ENCODE data around the gene THEMIS.

GRCh38 chr6:127897484-127897883 is 3.4 kb downstream of the THEMIS start:
- TF ChIP-seq MAX (CRISPR knock-in tag; IDR thresholded peaks at IDR 0.05) (no peak), NR2C2 (CRISPR knock-in tag; IDR thresholded peaks at IDR 0.05) (no peak), CBFB (CRISPR knock-in tag; IDR thresholded peaks at IDR 0.05; ENCODE audit: low read depth) (no peak)
- TF ChIP-seq, protein P1, sequence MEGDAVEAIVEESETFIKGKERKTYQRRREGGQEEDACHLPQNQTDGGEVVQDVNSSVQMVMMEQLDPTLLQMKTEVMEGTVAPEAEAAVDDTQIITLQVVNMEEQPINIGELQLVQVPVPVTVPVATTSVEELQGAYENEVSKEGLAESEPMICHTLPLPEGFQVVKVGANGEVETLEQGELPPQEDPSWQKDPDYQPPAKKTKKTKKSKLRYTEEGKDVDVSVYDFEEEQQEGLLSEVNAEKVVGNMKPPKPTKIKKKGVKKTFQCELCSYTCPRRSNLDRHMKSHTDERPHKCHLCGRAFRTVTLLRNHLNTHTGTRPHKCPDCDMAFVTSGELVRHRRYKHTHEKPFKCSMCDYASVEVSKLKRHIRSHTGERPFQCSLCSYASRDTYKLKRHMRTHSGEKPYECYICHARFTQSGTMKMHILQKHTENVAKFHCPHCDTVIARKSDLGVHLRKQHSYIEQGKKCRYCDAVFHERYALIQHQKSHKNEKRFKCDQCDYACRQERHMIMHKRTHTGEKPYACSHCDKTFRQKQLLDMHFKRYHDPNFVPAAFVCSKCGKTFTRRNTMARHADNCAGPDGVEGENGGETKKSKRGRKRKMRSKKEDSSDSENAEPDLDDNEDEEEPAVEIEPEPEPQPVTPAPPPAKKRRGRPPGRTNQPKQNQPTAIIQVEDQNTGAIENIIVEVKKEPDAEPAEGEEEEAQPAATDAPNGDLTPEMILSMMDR (IDR thresholded peaks at IDR 0.05) = no peak
- TF ChIP-seq, protein P2, sequence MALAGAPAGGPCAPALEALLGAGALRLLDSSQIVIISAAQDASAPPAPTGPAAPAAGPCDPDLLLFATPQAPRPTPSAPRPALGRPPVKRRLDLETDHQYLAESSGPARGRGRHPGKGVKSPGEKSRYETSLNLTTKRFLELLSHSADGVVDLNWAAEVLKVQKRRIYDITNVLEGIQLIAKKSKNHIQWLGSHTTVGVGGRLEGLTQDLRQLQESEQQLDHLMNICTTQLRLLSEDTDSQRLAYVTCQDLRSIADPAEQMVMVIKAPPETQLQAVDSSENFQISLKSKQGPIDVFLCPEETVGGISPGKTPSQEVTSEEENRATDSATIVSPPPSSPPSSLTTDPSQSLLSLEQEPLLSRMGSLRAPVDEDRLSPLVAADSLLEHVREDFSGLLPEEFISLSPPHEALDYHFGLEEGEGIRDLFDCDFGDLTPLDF (CRISPR knock-in tag; IDR thresholded peaks at IDR 0.05) = no peak
